ENCODE results near the gene CANT1. TPM values are rescaled to one million over a fixed set of nuclear protein-coding genes. Genes with fewer than 3 reads are reported as not detected.
"Not testable (repeated sequence)": the region's sequence is repeated elsewhere in the genome, so short reads cannot be mapped to it uniquely, and the experiment has no call there.

The CANT1 gene
- total RNA-seq, 3 donors from 2014 or later = 46.7 to 68.6 (median 55.5) TPM

GRCh38 chr17:78952706-78953105 lies 56.9 kb downstream of the CANT1 start:
- DNase-seq (no peak), ATAC-seq (no peak)
- H3K4me3 Mint-ChIP-seq = no peak overlapping the region
- no peaks in the 10 kb centered on the region for H3K4me1 Mint-ChIP-seq (ENCODE audit: low read depth)
- peaks cover 17% of the 10 kb centered on the region for H3K9me3 Mint-ChIP-seq
- H3K27me3 Mint-ChIP-seq (ENCODE audit: low read depth) = peaks cover 9% of the 10 kb centered on the region
- no peaks in the 10 kb centered on the region for H3K36me3 Mint-ChIP-seq (ENCODE audit: insufficient read depth)

GRCh38 chr17:78951967-78952551 lies 57.5 kb downstream of the CANT1 start:
- Mint-ChIP-seq H3K27me3 (ENCODE audit: low read depth) (peaks cover 9% of the 10 kb centered on the region), H3K4me3 (no peak overlapping the region), H3K36me3 (ENCODE audit: insufficient read depth) (no peaks in the 10 kb centered on the region), H3K4me1 (ENCODE audit: low read depth) (no peaks in the 10 kb centered on the region), H3K9me3 (peaks cover 17% of the 10 kb centered on the region)
- ATAC-seq (no peak), DNase-seq (no peak)

DNA sequence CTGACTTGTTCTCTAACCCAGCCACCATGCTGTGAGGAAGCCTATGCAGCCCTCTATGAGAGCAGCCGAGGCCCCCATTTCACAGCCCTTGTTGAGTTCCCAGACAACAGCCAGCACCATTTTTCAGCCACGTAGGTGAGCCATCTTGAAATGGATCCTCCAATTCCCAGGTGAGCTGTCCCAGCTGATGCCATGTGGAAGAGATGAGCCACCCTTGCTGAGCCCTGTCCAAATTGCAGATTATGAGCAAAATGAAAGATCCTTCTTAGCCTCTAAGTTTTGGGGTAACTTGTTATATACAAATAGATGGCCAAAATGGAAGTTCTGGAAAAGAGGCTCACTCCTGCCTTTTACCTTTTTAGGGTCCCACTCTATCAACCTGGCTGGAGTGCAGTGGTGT lies 58.7 kb downstream of the CANT1 start:
- Mint-ChIP-seq H3K27me3 (ENCODE audit: low read depth) (peaks cover 7% of the 10 kb centered on the region), H3K9me3 (peaks cover 17% of the 10 kb centered on the region)
- ATAC-seq = no peak

DNA sequence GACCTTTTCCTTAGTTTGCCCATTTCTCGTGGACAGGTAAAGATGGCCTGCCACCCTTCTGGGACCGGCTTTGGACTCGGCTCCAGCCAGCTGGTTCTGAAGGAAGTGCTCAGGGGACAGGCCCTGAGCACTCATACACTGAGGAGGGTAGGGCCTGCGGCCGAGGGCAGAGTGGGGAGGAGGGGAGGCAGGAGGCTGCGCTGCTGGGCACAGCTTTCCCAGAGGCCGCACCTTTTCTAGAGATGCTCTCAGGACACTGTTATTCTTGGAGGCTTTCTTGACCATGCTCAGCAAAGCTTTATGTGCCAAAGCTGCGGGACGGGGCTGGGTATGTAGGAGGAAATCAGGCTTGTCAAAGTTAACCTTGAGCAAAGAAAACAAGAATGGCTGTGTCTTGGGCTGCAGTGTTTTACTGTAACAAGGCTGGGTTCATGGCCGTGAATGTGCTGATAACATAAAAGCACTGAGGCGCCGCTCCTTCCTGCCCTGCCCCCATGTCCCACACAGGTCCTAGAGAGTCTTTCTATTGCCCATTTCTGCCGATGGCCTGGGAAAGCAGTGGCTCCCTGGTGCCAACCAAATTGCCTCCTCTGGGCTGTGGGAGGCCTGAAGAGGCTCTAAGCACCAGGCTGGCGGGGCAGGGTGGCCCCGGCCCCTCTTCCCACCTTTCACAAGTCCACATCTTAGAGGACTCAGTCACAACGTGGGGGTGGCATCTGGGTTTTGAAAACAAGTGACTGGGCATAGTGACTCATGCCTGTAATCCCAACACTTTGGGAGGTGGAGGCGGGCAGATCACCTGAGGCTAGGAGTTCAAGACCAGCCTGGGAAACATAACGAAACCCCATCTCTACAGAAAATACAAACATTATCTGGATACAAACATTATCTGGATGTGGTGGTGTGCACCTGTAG lies 62.1 kb downstream of the CANT1 start:
- Mint-ChIP-seq H3K36me3 (ENCODE audit: insufficient read depth) (no peaks in the 10 kb centered on the region), H3K4me1 (ENCODE audit: low read depth) (no peaks in the 10 kb centered on the region), H3K9me3 (peaks cover 17% of the 10 kb centered on the region), H3K27me3 (ENCODE audit: low read depth) (peaks cover 12% of the 10 kb centered on the region), H3K4me3 (no peak overlapping the region)
- DNase-seq (no peak), ATAC-seq (no peak)

More for the DNA sequence above, 58.7 kb downstream of the CANT1 start:
- no peak for DNase-seq
- Mint-ChIP-seq H3K4me1 (ENCODE audit: low read depth) (no peaks in the 10 kb centered on the region), H3K36me3 (ENCODE audit: insufficient read depth) (no peaks in the 10 kb centered on the region), H3K4me3 (no peak overlapping the region)

DNA sequence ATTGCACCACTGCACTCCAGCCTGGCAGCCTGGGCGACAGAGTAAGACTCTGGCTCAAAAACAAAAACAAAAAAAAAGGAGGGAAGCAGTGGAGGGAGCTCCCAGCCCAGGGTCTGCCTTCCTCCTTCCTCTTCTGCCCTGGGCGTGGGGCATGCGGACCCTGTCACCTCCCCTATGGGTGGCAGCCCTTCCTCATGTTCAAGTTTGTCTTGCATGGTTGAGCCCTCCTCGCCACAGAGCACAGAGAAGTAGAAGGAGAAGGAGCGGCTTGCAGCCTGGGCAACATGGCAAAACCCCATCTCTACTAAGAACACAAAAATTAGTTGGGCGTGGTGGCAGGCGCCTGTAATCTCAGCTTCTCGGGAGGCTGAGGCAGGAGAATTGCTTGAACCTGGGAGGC lies 62.9 kb downstream of the CANT1 start:
- H3K9me3 Mint-ChIP-seq = peaks cover 17% of the 10 kb centered on the region
- H3K4me1 Mint-ChIP-seq (ENCODE audit: low read depth) = no peaks in the 10 kb centered on the region
- no peaks in the 10 kb centered on the region for H3K36me3 Mint-ChIP-seq (ENCODE audit: insufficient read depth)
- DNase-seq = no peak
- no peak for ATAC-seq
- H3K4me3 Mint-ChIP-seq = no peak overlapping the region
- H3K27me3 Mint-ChIP-seq (ENCODE audit: low read depth) = peaks cover 9% of the 10 kb centered on the region

DNA sequence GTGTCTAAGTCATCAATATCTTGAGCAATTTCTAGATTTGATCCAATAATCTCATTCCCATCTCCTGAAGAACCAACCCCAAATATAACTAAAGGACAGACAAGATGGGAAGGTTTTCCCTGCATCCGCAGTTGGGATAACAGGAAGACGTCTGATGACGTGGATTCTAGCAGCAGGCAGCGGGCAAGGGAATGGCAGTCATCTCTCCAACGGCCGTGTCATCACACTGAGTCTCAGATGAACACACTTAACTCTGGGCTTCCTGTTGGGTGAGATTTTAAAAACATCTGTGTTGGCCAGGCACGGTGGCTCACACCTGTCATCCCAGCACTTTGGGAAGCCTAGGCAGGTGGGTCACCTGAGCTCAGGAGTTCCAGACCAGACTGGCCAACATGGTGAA lies 63.4 kb downstream of the CANT1 start:
- Mint-ChIP-seq H3K9me3 (peaks cover 14% of the 10 kb centered on the region), H3K36me3 (ENCODE audit: insufficient read depth) (no peaks in the 10 kb centered on the region), H3K4me3 (no peak overlapping the region), H3K4me1 (ENCODE audit: low read depth) (no peaks in the 10 kb centered on the region), H3K27me3 (ENCODE audit: low read depth) (peaks cover 9% of the 10 kb centered on the region)
- no peak for DNase-seq
- ATAC-seq = no peak

- not testable (repeated sequence) for ATAC-seq; H3K4me1 Mint-ChIP-seq (ENCODE audit: low read depth); H3K9me3 Mint-ChIP-seq; DNase-seq; H3K4me3 Mint-ChIP-seq; H3K27me3 Mint-ChIP-seq (ENCODE audit: low read depth); H3K36me3 Mint-ChIP-seq (ENCODE audit: insufficient read depth)
Observed at GRCh38 chr17:78945455-78945854, 64.1 kb downstream of the CANT1 start.

DNA sequence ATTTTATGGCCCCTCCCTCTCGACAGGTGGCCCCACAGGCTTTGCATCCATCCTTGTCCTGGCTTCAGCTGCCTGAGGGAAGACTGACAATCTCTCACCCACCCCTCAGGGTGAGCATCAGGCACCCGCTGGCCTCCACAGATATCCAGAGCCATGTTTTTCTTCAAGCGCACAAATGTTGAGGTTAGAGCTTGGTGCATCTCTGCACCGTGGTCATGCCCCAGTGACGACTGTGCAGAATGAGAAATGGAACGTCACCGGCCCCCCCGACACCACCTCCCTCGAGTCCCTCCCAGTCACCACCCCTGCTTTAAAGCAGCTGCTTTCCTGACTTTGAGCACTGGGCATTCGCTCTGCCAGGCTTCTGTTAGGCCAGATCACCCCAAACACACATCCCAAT lies 64.6 kb downstream of the CANT1 start:
- ATAC-seq (no peak), DNase-seq (no peak)
- H3K9me3 Mint-ChIP-seq = peaks cover 2% of the 10 kb centered on the region
- no peak overlapping the region for H3K4me3 Mint-ChIP-seq
- H3K4me1 Mint-ChIP-seq (ENCODE audit: low read depth) = no peaks in the 10 kb centered on the region
- no peaks in the 10 kb centered on the region for H3K36me3 Mint-ChIP-seq (ENCODE audit: insufficient read depth)
- peaks cover 9% of the 10 kb centered on the region for H3K27me3 Mint-ChIP-seq (ENCODE audit: low read depth)

DNA sequence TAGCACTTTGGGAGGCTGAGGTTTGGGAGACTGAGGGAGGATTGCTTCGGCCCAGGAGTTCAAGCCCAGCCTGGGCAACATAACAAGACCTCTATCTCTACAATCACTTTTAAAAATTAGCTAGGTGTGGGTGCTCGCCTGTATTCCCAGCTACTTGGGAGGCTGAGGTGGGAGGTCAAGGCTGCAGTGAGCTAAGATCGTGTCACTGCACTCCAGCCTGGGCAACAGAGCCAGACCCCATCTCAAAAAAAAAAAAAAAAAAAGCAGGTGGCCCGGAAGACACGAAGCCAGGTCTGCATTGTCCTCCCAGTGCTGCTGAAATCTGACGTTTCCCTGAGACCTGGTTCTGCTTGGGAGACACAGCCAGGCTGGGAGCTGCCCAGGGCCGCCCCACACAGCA lies 65.5 kb downstream of the CANT1 start:
- DNase-seq (no peak), ATAC-seq (no peak)
- H3K4me1 Mint-ChIP-seq (ENCODE audit: low read depth) = no peaks in the 10 kb centered on the region
- H3K27me3 Mint-ChIP-seq (ENCODE audit: low read depth) = peaks cover 9% of the 10 kb centered on the region
- no peak overlapping the region for H3K4me3 Mint-ChIP-seq
- H3K36me3 Mint-ChIP-seq (ENCODE audit: insufficient read depth) = no peaks in the 10 kb centered on the region
- H3K9me3 Mint-ChIP-seq = no peaks in the 10 kb centered on the region

Other genes starting within 250 kb of the CANT1 start
- gene CYTH1, start 227.5 kb downstream of the CANT1 start, total RNA-seq = 10 to 100 TPM; 55.9 to 99.3 (median 82.8) TPM
- 100 to 1,000 TPM; 157 to 179 (median 170) TPM for gene USP36, start 168.9 kb downstream of the CANT1 start, total RNA-seq
- gene CEP295NL, start 106.6 kb downstream of the CANT1 start, total RNA-seq = not detected
- gene TIMP2, start 84.4 kb downstream of the CANT1 start, total RNA-seq = 1 to 10 TPM in 1 of 3 donors, under 1 TPM in 2; 0.63 to 1.0 (median 0.81) TPM
- 10 to 100 TPM; 14.5 to 32.1 (median 29.9) TPM for gene LGALS3BP, start 29.8 kb downstream of the CANT1 start, total RNA-seq
- under 1 TPM; 0.29 to 0.41 (median 0.38) TPM for gene C1QTNF1, start 14.4 kb upstream of the CANT1 start, total RNA-seq
- gene ENGASE, start 65.1 kb upstream of the CANT1 start, total RNA-seq = 10 to 100 TPM; 26.1 to 34.3 (median 30.5) TPM

Data from activated T-cell treated with anti-CD3 and anti-CD28 coated beads, Interleukin-2, amount 50 U/mL, for 4 hours (primary cell).